ENCODE measurements around the gene CTNNB1. TPM values are rescaled to one million over a fixed set of nuclear protein-coding genes. Genes with fewer than 3 reads are reported as not detected.

Gene CTNNB1
- total and polyA plus RNA-seq, 2 of the 13 experiments (the other 11 are each of a cell fraction or from before 2014, with no cell fraction given), result 398 to 489 TPM

DNA sequence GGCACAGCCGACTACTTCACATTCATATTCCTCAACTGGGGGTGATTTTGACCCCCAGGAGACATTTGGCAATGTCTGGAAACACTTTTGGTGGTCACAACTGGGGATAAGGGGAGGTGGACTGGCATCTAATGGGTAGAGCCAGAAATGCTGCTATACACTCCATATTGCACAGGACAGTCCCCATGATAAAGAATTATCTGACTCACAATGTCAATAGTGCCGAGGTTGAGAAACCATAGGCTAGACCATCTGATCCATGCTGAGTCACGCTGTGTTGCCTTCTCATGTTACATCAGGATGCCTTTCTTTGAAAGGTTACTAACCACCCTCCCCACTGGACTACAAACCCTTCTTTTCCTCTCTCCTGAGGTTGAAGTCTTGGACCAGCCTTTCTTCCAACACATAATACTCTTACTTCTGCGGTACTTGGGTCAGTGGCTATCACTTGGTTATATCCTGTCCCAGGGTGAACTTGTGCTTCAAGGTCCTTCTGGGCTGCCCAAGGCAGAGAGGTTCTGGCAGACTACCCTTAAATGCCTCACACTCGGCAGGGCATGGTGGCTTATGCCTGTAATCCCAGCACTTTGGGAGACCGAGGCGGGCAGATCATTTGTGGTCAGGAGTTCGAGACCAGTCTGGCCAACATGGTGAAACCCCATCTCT, 68.8 kb downstream of the CTNNB1 start (continued):
- TF ChIP-seq SNAPC4 (CRISPR knock-in tag; IDR thresholded peaks at IDR 0.05) (no peak), TBL1XR1 (IDR thresholded peaks at IDR 0.05; ENCODE audit: borderline replicate concordance, low read length, partially characterized antibody) (peak; percentile 77), ZHX1 (CRISPR knock-in tag; IDR thresholded peaks at IDR 0.05; ENCODE audit: low read depth) (no peak), KLF13 (CRISPR knock-in tag; IDR thresholded peaks at IDR 0.05) (no peak)
- TF ChIP-seq, protein P1, sequence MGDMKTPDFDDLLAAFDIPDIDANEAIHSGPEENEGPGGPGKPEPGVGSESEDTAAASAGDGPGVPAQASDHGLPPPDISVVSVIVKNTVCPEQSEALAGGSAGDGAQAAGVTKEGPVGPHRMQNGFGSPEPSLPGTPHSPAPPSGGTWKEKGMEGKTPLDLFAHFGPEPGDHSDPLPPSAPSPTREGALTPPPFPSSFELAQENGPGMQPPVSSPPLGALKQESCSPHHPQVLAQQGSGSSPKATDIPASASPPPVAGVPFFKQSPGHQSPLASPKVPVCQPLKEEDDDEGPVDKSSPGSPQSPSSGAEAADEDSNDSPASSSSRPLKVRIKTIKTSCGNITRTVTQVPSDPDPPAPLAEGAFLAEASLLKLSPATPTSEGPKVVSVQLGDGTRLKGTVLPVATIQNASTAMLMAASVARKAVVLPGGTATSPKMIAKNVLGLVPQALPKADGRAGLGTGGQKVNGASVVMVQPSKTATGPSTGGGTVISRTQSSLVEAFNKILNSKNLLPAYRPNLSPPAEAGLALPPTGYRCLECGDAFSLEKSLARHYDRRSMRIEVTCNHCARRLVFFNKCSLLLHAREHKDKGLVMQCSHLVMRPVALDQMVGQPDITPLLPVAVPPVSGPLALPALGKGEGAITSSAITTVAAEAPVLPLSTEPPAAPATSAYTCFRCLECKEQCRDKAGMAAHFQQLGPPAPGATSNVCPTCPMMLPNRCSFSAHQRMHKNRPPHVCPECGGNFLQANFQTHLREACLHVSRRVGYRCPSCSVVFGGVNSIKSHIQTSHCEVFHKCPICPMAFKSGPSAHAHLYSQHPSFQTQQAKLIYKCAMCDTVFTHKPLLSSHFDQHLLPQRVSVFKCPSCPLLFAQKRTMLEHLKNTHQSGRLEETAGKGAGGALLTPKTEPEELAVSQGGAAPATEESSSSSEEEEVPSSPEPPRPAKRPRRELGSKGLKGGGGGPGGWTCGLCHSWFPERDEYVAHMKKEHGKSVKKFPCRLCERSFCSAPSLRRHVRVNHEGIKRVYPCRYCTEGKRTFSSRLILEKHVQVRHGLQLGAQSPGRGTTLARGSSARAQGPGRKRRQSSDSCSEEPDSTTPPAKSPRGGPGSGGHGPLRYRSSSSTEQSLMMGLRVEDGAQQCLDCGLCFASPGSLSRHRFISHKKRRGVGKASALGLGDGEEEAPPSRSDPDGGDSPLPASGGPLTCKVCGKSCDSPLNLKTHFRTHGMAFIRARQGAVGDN (CRISPR knock-in tag; IDR thresholded peaks at IDR 0.05), result 0 out of 2 replicates have a peak, but pooled peaks have one; percentile 22
- TF ChIP-seq, protein P2, sequence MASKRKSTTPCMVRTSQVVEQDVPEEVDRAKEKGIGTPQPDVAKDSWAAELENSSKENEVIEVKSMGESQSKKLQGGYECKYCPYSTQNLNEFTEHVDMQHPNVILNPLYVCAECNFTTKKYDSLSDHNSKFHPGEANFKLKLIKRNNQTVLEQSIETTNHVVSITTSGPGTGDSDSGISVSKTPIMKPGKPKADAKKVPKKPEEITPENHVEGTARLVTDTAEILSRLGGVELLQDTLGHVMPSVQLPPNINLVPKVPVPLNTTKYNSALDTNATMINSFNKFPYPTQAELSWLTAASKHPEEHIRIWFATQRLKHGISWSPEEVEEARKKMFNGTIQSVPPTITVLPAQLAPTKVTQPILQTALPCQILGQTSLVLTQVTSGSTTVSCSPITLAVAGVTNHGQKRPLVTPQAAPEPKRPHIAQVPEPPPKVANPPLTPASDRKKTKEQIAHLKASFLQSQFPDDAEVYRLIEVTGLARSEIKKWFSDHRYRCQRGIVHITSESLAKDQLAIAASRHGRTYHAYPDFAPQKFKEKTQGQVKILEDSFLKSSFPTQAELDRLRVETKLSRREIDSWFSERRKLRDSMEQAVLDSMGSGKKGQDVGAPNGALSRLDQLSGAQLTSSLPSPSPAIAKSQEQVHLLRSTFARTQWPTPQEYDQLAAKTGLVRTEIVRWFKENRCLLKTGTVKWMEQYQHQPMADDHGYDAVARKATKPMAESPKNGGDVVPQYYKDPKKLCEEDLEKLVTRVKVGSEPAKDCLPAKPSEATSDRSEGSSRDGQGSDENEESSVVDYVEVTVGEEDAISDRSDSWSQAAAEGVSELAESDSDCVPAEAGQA (IDR thresholded peaks at IDR 0.05; ENCODE audit: low read depth), result peak; percentile 58; the same call in 1 of the 2 replicates
- TF ChIP-seq, protein P2 (CRISPR knock-in tag; IDR thresholded peaks at IDR 0.05; ENCODE audit: borderline replicate concordance), result no peak
- TF ChIP-seq, protein P3, sequence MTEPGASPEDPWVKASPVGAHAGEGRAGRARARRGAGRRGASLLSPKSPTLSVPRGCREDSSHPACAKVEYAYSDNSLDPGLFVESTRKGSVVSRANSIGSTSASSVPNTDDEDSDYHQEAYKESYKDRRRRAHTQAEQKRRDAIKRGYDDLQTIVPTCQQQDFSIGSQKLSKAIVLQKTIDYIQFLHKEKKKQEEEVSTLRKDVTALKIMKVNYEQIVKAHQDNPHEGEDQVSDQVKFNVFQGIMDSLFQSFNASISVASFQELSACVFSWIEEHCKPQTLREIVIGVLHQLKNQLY (CRISPR knock-in tag; IDR thresholded peaks at IDR 0.05), result no peak; the same call in 1 of the 2 replicates

Data from HepG2 (cell line).